NCI-H82 treated with DMSO at 0.1 percent for 48 hours (cell line): ENCODE data around the gene LYRM4.

Experiments
- DNase-seq: peaks from one replicate; lab custom pipeline; 2025; ENCODE audit not compliant: unreplicated experiment; lab: John Stamatoyannopoulos, UW

Gene LYRM4

GRCh38 chr6:5178806-5179205 is 81.9 kb downstream of the LYRM4 start:
- DNase-seq: no peak

- no peak for DNase-seq
Observed at GRCh38 chr6:5175635-5176034, 85.1 kb downstream of the LYRM4 start.

GRCh38 chr6:5174756-5175549 is 85.8 kb downstream of the LYRM4 start:
- no peak for DNase-seq

- no peak for DNase-seq
Observed at GRCh38 chr6:5174244-5174643, 86.5 kb downstream of the LYRM4 start.

- no peak for DNase-seq
Observed at GRCh38 chr6:5173810-5174209, 86.9 kb downstream of the LYRM4 start.

- no peak for DNase-seq
Observed at GRCh38 chr6:5172897-5173474, 87.8 kb downstream of the LYRM4 start.

GRCh38 chr6:5172041-5172653 is 88.6 kb downstream of the LYRM4 start:
- DNase-seq: no peak

- DNase-seq: no peak
Observed at GRCh38 chr6:5167501-5167900, 93.2 kb downstream of the LYRM4 start.

- no peak for DNase-seq
Observed at GRCh38 chr6:5164092-5164491, 96.7 kb downstream of the LYRM4 start.

GRCh38 chr6:5163247-5163646 is 97.5 kb downstream of the LYRM4 start:
- no peak for DNase-seq

- DNase-seq: no peak
Observed at GRCh38 chr6:5162355-5162754, 98.4 kb downstream of the LYRM4 start.

GRCh38 chr6:5160206-5160605 is 100.5 kb downstream of the LYRM4 start:
- DNase-seq: no peak

- DNase-seq: no peak
Observed at GRCh38 chr6:5159162-5159561, 101.6 kb downstream of the LYRM4 start.

- DNase-seq: no peak
Observed at GRCh38 chr6:5158180-5158579, 102.6 kb downstream of the LYRM4 start.

- no peak for DNase-seq
Observed at GRCh38 chr6:5157621-5158138, 103.1 kb downstream of the LYRM4 start.

- DNase-seq: peak; percentile 16
Observed at GRCh38 chr6:5156627-5157026, 104.1 kb downstream of the LYRM4 start.

GRCh38 chr6:5155906-5156305 is 104.8 kb downstream of the LYRM4 start:
- DNase-seq: no peak

- no peak for DNase-seq
Observed at GRCh38 chr6:5153186-5153585, 107.6 kb downstream of the LYRM4 start.

- DNase-seq: peak; percentile 31
Observed at GRCh38 chr6:5152460-5152859, 108.3 kb downstream of the LYRM4 start.

- DNase-seq: peak; percentile 11
Observed at GRCh38 chr6:5151955-5152401, 108.8 kb downstream of the LYRM4 start.

GRCh38 chr6:5151360-5151954 is 109.3 kb downstream of the LYRM4 start:
- peak; percentile 25 for DNase-seq
